ENCODE measurements around the gene SLC16A10.
A peak's percentile ranks its signal among the peaks of the same experiment; 100 is the strongest.
"Not testable (repeated sequence)": the region's sequence is repeated elsewhere in the genome, so short reads cannot be mapped to it uniquely, and the experiment has no call there.

Gene SLC16A10

DNA sequence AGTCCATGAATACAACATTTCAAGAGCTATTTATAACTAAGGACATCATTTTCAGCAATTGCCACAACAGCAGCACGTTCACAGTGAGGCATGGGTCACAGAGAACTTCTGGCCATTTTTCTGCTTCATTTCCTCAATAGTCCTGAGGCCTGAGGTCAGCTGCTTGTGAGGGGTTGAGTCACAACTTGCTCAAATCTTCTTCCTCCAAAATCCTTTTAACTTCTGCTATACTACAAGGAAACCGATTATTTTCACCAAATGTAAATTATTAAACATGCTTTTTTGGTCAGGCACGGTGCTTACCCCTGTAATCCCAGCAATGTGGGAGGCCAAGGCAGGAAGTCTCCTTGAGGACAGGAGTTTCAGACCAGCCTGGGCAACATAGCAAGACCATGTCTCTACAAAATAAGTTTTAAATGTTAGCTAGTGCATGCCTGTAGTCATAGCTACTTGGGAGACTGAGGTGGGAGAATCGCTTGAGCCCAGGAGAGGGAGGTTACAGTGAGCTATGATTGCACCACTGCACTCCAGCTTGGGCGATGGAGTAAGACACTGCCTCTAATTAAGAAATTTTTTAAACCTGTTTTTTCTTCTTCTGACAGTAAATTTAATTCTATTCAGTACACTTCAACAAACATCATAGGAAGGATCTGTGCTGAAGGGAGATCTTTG is 11.1 kb upstream of the SLC16A10 start:
- FAIRE-seq (no peak), DNase-seq (ENCODE audit: insufficient read length, low spot score) (no peak)

- DNase-seq (ENCODE audit: insufficient read length, low spot score), result no peak
- no peak for FAIRE-seq
Measured at GRCh38 chr6:111080698-111081097, 6.6 kb upstream of the SLC16A10 start.

DNA sequence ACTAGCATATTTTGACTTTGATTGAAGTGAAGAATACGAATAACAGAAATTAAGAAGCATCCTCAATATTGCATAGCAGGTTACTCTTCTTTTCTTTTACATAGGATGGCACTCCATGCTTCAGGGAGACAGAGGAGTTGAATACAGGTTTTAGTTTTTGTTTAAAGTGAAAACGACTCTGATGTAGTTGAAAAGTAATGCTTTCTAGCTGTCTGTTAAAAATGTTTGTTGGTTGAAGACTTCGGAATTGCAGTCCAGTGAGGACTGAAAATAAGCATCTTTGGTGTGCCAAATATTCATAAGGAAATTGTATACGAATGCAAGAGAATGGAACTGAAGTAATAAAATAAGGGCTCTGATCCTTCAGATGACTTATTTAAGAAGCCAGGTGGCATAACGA is 618 bp upstream of the SLC16A10 start:
- DNase-seq (ENCODE audit: insufficient read length, low spot score), result no peak
- FAIRE-seq, result no peak

- DNase-seq (ENCODE audit: insufficient read length, low spot score) (peak; percentile 29), FAIRE-seq (no peak)
Measured at GRCh38 chr6:111087871-111088667, 766 bp downstream of the SLC16A10 start.

DNA sequence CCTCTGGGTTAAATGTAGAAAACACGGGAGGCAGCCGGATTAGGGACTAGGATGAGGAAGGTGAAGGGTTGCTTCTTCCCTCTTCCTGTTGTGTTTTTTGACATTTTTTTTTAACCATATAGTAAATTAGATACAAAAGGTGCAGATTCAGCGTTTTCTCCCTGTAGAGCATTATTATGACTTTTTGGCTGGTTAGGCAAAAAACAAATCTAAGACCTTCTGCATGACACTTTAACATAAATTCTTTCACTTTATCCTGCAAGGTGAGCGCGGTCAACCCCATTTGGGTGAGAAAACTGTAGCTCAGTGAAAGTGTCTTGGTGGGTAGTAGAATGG is 1.3 kb downstream of the SLC16A10 start:
- DNase-seq (ENCODE audit: insufficient read length, low spot score), result no peak
- no peak for FAIRE-seq

- FAIRE-seq (no peak), DNase-seq (ENCODE audit: insufficient read length, low spot score) (no peak)
Measured at GRCh38 chr6:111090766-111091165, 3.5 kb downstream of the SLC16A10 start.

DNA sequence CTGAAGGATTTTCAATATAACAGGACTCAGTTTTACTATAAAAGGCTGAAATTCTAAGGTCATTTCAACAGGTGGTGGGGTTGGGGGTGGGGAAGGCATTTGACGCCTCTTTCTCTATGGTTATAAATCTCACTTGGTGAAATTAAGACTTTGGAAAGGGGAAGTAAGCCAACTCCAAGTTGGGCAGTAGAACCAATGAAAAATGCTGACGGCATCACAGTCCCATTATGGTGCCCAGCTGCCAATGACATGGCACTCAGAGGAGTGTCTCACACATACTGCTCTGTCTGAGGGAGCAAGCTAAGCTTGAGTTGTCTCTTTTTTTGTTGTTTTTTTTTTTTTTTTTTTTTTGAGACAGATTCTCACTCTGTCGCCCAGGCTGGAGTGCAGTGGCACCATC is 4.7 kb downstream of the SLC16A10 start:
- FAIRE-seq (no peak), DNase-seq (ENCODE audit: insufficient read length, low spot score) (no peak)

DNA sequence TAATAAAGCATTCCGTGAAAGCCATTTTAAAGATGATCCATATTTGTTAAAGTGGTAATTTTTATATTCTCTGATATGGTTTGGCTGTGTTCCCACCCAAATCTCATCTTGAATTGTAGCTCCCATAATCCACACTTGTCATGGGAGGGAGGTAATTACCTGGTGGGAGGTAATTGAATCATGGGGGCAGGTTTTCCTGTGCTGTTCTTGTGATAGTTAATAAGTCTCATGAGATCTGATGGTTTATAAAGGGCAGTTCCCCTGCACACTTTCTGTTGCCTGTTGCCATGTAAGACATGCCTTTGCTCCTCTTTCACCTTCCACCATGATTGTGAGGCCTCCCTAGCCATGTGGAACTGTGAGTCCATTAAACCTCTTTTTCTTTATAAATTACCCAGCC is 8.2 kb downstream of the SLC16A10 start:
- FAIRE-seq; DNase-seq (ENCODE audit: insufficient read length, low spot score): not testable (repeated sequence)

GRCh38 chr6:111096246-111096645 is 8.9 kb downstream of the SLC16A10 start:
- DNase-seq (ENCODE audit: insufficient read length, low spot score) (no peak), FAIRE-seq (no peak)

DNA sequence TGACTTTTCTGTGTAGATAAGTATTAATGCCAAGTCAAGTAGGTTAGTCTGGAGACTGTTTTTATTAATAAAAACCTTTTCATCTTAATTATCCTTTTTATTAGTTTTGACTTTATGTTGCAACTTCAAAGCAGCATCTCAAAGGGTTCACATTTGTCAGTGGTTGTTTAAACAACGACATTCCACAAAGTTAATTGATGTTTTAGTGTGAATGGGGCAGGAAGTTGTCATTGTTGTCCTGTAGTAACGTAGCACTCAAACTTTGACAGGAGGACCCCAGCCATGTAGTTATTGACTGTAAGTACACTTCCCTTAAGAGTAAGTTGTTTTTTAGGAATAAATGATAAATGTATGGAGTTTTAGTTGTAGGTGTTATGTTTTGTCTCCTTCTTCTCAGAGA is 11.3 kb downstream of the SLC16A10 start:
- no peak for DNase-seq (ENCODE audit: insufficient read length, low spot score)
- no peak for FAIRE-seq

DNA sequence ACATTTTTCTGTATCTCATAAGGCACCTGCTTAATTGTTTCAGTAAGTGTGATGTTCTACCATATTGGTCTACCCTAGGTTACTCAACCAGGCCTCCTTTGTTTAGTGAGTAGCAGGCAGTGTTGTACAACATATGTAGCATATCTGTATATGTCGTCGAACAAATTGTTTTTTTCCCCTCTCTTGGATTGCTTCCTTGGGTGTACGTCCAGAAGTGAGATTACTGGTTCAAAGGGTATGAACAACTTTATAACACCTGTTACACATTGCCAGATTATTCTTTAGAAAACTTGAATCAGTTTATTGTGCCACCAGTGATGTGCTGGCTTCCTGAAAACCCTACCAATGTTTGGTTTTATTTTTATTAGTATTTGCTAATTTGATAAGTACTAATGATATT is 14.7 kb downstream of the SLC16A10 start:
- no peak for DNase-seq (ENCODE audit: insufficient read length, low spot score)

GRCh38 chr6:111105578-111105977 is 18.3 kb downstream of the SLC16A10 start:
- DNase-seq (ENCODE audit: insufficient read length, low spot score) (no peak), FAIRE-seq (peak; percentile 16)

More for the DNA sequence above, 14.7 kb downstream of the SLC16A10 start:
- FAIRE-seq, result no peak

DNA sequence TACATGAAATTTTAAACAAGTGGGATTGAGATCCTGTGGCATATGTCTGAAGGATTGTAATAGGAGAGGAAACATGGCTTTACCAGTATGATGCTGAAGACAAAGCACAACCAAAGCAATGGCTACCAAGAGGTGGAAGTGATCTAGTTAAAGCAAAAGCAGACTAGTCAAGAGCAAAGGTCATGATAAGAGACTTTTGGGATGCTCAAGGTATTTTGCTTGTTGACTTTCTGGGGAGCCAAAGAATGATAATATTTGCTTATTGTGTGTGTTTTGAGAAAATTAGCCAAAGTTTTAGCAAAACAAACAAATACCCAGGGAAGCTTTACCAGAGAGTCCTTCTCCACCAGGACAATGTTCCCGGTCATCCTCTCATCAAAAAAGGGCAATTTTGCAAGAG is 20.3 kb downstream of the SLC16A10 start:
- DNase-seq (ENCODE audit: insufficient read length, low spot score) (no peak), FAIRE-seq (no peak)

DNA sequence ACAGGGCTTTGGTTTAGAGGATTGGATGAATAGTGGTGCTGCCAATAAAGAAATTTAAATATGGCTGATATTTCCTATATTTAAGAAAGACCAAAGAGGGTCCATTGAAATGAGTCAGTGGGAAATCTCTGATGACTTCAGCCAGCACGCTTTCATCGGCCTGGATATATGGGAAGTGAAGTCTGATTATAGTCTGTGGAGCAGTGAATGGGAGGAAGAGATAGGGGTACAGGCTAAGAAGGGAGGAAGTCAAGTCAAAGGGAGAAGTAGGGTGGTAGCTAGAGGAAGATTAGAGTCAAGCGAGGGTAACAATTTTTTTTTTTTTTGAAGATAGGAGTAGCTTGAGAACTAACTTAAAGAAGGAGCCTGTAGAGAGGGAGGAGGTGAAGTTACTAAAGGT is 22.7 kb downstream of the SLC16A10 start:
- no peak for FAIRE-seq
- no peak for DNase-seq (ENCODE audit: insufficient read length, low spot score)

DNA sequence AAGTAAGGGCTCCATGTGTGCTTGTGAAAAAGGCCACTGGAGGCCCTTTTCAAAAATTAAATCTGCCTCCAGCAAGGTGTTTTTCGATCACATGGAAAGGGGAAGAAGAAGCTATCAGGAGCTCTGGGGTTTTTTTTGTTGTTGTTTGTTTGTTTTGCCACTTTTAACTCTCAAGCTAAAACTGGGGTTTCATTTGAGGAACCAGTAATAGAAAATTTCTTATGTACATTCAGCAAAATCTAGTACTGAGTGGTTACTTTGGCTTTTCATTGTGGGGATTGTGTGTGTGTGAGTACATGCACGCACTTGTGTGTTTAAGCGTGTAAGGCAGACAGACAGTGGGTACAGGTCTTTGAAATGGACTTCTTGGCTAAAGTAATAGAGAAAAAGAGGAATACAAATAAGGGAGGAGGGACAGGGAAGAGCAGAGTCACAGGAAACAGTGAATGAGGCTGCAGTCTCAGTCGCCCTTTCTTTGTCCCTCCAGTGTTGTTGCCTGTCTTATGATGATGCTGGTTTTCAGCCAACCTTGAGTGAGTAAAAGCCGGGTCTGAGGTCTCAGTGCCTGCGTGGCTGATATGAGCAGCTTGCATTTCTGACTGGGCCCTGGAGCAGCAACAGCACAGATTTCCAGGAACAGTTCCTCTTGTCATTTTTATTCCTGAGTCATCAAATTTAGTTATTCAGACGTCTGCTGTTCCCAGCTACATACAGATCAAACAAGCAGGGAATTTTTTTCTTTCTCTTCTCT is 26.2 kb downstream of the SLC16A10 start:
- DNase-seq (ENCODE audit: insufficient read length, low spot score) (peak; percentile 8), FAIRE-seq (no peak)

DNA sequence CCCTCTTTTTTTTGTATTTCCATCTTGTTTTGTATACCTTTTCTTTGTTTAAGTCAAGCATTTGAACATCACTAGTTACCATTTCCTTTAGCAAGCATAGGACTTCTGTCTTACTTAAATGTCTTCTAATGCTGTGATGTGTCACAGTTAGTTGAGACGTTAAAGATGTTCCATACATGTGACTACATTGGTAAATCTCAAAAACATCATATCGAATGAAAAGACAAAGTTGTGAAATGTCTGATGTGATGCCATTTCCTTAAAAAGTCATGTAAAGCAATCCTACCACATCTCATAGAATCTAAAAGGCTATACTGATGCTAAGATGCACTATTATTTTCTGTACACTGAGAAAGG is 26.8 kb downstream of the SLC16A10 start:
- no peak for FAIRE-seq

DNA sequence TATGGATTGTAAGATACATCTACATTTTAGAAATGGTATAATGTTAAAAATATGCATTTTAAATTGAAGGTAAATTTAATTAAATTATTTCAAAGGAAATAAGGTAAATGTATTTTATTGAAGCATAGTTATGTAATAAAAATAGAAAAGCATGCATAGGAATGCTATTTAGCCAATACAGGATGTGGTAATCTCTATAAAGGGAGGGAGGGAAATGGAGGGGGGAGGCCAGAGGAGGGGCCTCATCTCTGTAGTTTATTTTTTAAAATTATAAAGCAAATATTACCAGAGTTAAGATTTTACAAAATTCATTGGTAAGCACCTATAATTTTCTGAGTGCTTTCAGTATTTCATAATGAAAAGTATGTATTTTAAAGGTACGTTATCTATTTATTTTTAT is 27.2 kb downstream of the SLC16A10 start:
- DNase-seq (ENCODE audit: insufficient read length, low spot score) (no peak), FAIRE-seq (no peak)

More for the DNA sequence above, 26.8 kb downstream of the SLC16A10 start:
- no peak for DNase-seq (ENCODE audit: insufficient read length, low spot score)

DNA sequence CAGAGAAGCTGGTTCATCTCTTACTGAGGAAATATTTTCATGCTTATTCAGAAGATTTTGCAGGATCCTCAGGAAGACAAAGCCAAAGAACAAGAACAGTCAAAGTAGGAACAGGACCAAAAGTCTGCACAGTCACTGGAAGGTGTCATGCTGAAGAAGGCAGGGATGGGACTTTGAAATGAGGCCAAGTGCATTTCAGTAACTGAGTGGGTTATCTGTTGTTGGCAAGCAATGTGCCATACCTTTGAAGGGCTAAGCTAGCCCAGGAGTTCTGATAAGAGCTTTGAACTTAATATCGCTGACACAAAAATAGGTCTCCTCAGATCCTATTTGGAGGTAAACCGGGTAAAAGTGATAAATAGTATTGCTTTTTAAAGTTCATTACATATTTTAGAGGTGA is 31.5 kb downstream of the SLC16A10 start:
- FAIRE-seq (no peak), DNase-seq (ENCODE audit: insufficient read length, low spot score) (no peak)

- DNase-seq (ENCODE audit: insufficient read length, low spot score) (no peak), FAIRE-seq (no peak)
Measured at GRCh38 chr6:111119571-111120329, 32.4 kb downstream of the SLC16A10 start.

DNA sequence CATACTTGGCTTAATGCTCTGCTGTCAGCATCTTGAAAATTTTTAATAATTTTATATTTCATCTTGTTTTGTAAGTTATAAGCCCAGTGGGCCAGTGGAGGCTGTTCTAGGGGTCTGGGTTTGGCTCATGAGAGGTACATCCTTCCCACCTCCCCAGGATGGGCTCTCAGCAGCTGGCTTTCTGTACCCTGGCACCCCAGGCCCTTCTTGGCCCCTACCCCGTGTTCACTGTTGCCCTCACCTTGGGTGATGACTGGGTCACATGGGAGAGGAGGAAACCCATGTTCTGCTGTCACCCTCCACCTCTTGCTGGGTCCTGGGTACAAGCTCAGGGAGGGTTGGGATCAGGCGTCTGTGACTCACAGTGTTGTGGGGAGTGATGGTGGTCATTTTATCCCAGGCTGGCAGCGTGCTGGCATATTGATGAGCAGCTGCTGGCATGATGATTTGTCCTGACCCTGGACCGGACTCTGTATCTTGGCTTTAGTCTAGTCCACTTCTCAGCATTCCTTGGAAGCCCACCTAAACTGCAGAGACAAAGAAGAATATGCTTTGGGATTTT is 34.6 kb downstream of the SLC16A10 start:
- FAIRE-seq, result no peak
- no peak for DNase-seq (ENCODE audit: insufficient read length, low spot score)
